ENCODE data around the gene FHL2.

- TF ChIP-seq POLR2A (IDR thresholded peaks at IDR 0.05): no peak
- TF ChIP-seq CTCF (IDR thresholded peaks at IDR 0.05): no peak
These were observed 43.9 kb upstream of the FHL2 start for GRCh38 chr2:105442721-105443120.

Data from Peyer's patch (tissue), 4 donors.